HG02943 (cell line): ENCODE measurements around the gene TBPL1.

Experiments
- ATAC-seq: cut with Tn5 transposase; IDR thresholded peaks from one replicate; pipeline ENCODE4 v1.9.1; 2021; ENCODE audit warnings: mild to moderate bottlenecking, low read depth, moderate library complexity; ENCODE audit not compliant: unreplicated experiment

Gene TBPL1

DNA sequence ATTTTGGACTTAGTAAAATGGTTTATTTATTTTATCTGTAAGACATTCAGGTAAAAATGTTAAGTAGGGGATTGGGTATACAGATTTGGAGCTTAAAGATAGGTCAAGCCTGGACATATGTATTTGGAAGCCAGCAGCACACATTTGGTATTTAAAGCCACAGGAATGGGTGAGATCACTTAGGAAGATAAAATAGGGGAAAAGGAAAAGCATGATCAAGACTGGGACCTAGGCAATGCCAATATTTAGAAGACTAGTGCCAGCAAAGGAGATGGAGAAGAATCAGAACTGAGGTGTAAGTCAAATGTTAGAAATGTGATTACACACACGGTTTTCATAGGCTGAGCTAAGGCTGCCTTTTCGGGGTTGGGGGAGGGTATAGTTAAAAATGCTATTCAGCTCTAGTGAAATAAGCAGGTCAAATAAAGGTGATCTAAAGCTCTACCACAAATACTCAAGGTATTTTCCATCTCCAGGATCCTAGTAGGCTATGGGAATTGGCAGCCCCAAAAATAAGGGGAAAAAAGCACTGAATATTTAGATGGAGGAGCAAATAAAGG is 78.8 kb downstream of the TBPL1 start:
- no peak for ATAC-seq

DNA sequence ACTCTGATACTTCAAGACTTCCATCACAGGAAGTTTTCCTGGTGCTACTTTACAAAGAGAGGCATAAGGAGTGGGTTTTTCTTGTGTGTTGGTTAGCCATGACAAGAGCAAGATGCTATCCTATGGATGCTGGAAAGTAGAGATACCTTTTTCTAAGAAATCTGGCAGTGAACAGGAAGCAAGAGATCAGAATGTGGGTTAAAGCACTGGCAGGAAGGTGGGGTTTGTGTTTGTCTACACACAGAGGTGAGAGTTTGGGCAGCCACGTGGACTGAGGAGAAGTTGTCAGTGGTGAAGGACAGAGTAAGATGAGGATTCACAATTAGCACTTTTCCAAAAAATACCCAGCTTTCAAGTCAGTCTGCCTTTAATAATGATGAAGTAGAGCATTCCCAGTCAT is 81.5 kb downstream of the TBPL1 start:
- no peak for ATAC-seq

DNA sequence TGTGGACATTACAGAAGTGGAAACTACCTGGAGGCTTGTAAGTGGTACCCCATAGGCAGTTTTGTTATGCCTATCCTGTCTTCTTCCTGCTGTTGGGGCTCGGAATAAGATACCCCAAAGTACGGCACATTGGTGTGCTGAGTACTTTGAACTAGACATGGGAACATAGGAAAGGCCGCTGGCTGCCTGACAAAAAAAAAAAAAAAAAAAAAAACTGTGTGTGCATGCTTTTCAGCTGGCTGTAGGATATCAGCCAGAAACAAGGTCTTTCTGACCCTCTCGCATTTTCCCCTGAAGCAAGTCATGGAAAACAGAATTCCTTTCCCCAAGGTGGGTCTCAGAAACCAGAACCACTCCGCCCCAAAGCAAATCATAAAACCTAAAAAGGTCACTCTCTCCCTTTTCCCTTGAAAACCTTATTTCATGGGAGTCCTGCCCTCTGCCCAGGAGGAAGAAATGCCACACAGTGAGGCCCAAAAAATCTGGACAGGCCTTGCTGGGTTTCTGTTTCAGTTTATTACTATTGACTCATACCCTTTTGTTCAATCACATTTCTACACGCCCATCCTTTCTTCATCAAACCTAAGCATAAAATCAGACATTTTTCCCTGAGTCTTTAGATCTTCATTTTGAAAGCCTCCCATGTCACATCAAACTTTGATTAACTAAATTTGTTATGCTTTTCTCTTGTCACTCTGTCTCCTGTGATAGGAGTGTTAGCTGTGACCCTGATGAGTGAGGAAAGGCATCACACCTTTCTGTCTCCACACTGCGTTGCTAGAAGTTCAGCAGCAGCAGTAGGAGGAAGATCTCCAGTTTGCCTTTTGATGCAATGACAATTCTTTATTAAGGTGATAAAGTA is 82.2 kb downstream of the TBPL1 start:
- no peak for ATAC-seq

DNA sequence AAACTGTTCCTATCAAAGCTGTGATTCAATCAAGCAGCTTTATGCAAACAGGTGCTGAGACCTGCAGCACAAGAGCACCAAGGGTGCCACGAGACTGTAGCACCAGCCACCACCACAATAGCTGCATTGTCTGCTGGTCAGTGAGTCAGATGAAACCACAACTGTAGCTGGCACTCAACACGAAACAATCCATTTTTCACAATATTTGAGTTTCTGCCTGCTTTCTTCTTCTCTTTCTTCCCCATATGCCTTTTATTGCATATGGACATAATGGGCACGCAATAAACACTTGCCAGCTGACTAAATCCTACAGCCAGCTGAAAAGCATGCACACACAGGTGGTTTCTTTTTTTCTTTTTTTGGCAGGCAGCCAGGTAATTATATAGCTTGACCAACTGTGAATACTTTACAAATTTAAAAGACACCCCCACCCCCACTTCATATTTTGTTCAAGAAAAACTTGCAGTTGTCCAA is 82.8 kb downstream of the TBPL1 start:
- no peak for ATAC-seq

DNA sequence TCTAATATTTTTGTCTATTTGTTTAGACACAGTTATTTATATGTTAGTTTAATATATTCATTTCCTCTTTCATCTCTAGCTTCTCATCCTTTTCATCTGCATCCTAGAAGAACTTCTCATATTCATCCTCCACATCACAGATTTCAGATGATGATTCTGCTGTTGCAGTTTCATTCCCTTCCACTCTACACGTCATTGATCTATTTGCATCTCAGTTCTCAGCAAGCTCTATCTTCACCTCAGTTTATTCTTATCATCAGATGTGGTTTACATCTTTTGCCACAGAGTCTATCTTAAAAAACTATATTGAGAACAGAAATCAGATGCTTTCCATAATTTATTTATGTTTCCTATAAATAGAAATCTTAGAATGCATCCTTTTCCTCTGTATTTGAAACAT is 86.1 kb downstream of the TBPL1 start:
- ATAC-seq, result no peak
